SU-DHL-6 (cell line): ENCODE measurements around the gene GARRE1.

Experiments used
- CTCF ChIP-seq: fragments of 200-600 bp; sonication (generic); IDR thresholded peaks from one replicate; pipeline ENCODE4 v1.5.1; 2017; ENCODE audit warnings: antibody characterized with exemption, mild to moderate bottlenecking, low read length, moderate library complexity; ENCODE audit not compliant: insufficient read depth, poor library complexity, severe bottlenecking
- EZH2phosphoT487 ChIP-seq: fragments of 200-600 bp; sonication (generic), shearing (Covaris generic); conservative IDR thresholded peaks from 2 replicates; pipeline ENCODE4 v1.6.1; 2018; ENCODE audit warnings: mild to moderate bottlenecking, antibody characterized with exemption, low read length, moderate library complexity, mixed read lengths

GRCh38 chr19:34222386-34222785, 32.0 kb upstream of the GARRE1 start:
- TF ChIP-seq CTCF (no peak), EZH2phosphoT487 (no peak)
